CD4-positive, CD25-positive, alpha-beta regulatory T cell (primary cell): Measurements from ENCODE around the gene KCNQ1. TPM values are rescaled to one million over a fixed set of nuclear protein-coding genes. Genes with fewer than 3 reads are reported as not detected.

ENCODE experiments used
- ATAC-seq, 2 donors: fragments of 150-1000 bp; cut with Tn5 transposase; one replicate each; pipeline ENCODE4 v1.10.0; 2021; ENCODE audit warnings: low read depth in 2 of 2, moderate number of reproducible peaks in 2 of 2, moderate library complexity in 1 of 2
- DNase-seq, 3 donors: peaks; one replicate each; pipeline versions ENCODE4 v3.0.0 to v3.0.0-alpha.2; 2012 to 2022; ENCODE audit warnings: mixed read lengths in 1 of 3
- H3K27ac ChIP-seq: one replicate; pipeline ENCODE4 v1.7.0; 2013; ENCODE audit warnings: mild to moderate bottlenecking, low read length; ENCODE audit not compliant: insufficient read depth, poor library complexity, severe bottlenecking
- H3K27me3 ChIP-seq: one replicate; pipeline ENCODE4 v1.7.0; 2013; ENCODE audit warnings: low read length; ENCODE audit not compliant: control insufficient read depth, insufficient read depth
- H3K36me3 ChIP-seq: one replicate; pipeline ENCODE4 v1.7.0; 2013; ENCODE audit warnings: mild to moderate bottlenecking, low read length, moderate library complexity; ENCODE audit not compliant: control insufficient read depth, insufficient read depth
- H3K4me1 ChIP-seq: 2 replicates; pipeline ENCODE4 v1.7.0; 2013; ENCODE audit warnings: mild to moderate bottlenecking, low read length; ENCODE audit not compliant: insufficient read depth, control insufficient read depth, poor library complexity, severe bottlenecking
- H3K4me3 ChIP-seq: one replicate; pipeline ENCODE4 v1.7.0; 2013; ENCODE audit warnings: low read depth, mild to moderate bottlenecking, low read length, moderate library complexity
- H3K9me3 ChIP-seq, 2 experiments: 1 replicate in 1 of 2; 2 replicates in 1 of 2; pipeline ENCODE4 v1.7.0; 2013; ENCODE audit warnings: low read length in 2 of 2, mild to moderate bottlenecking in 1 of 2, moderate library complexity in 1 of 2; ENCODE audit not compliant: control insufficient read depth in 2 of 2
- H3K27ac Mint-ChIP-seq, 3 donors: one replicate each; pipeline ENCODE4 v1.8.0; 2020 to 2022; ENCODE audit warnings: mild to moderate bottlenecking in 3 of 3, mixed read lengths in 3 of 3, moderate library complexity in 2 of 3
- H3K27me3 Mint-ChIP-seq: one replicate; pipeline ENCODE4 v1.8.0; 2022; ENCODE audit warnings: mild to moderate bottlenecking, mixed read lengths
- H3K36me3 Mint-ChIP-seq: one replicate; pipeline ENCODE4 v1.8.0; 2020; ENCODE audit warnings: mixed read lengths
- H3K4me1 Mint-ChIP-seq, 4 donors: one replicate each; pipeline ENCODE4 v1.8.0; 2020 to 2022; ENCODE audit warnings: mixed read lengths in 4 of 4, mild to moderate bottlenecking in 1 of 4
- H3K4me3 Mint-ChIP-seq, 4 donors: one replicate each; pipeline ENCODE4 v1.8.0; 2020 to 2022; ENCODE audit warnings: mild to moderate bottlenecking in 4 of 4, mixed read lengths in 4 of 4, moderate library complexity in 3 of 4
- H3K9me3 Mint-ChIP-seq, 7 donors: one replicate each; pipeline ENCODE4 v1.8.0; 2020 to 2022; ENCODE audit warnings: mixed read lengths in 7 of 7, mild to moderate bottlenecking in 3 of 7, moderate library complexity in 2 of 7
- polyA plus RNA-seq, 4 donors: library from polyadenylated mRNA; unstranded; fragments of 300-500 nt; fragmentation: Illumina TruSeq; gene quantifications; one replicate each; pipeline ENCODE4 v1.2.3, GENCODE V29; 2021
- total RNA-seq: library from RNA; stranded (reverse); gene quantifications from one replicate; pipeline ENCODE4 v1.2.3, GENCODE V29; 2022

The KCNQ1 gene
- total and polyA plus RNA-seq, 5 donors from 2014 or later: 5.5 to 13.4 (median 6.8) TPM

DNA sequence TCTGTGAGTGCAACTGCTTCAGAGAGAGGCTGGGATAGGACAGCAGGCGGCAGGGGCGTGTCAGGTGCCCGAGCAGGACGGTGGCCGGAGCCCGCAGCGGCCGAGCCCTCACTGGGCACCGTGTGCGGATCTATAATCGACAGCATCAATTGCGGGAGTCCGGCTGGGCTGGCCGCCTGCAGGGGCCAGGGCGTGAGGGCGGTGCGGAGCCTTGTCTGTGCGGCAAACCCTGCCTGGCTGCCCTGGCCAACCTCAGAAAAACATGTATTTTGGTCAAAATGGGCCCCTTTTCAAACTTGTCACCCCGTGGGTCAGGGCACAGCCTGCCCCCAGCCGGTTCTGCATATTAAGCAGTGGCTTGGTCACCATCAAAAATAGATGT lies 346.3 kb downstream of the KCNQ1 start:
- Histone ChIP-seq H3K27me3 (no peaks in the 10 kb centered on the region), H3K27ac (no peak overlapping the region), H3K36me3 (no peaks in the 10 kb centered on the region), H3K4me1 (no peaks in the 10 kb centered on the region), H3K9me3 (no peaks in the 10 kb centered on the region), H3K4me3 (no peak overlapping the region)
- peaks cover 0 to 5% (median 0%) of the 10 kb centered on the region in 4 donors for H3K4me1 Mint-ChIP-seq
- H3K9me3 Mint-ChIP-seq: no peaks in the 10 kb centered on the region
- no peaks in the 10 kb centered on the region for H3K27me3 Mint-ChIP-seq
- ATAC-seq (no peak), DNase-seq (peak in 1 of 3 donors; percentile 0)
- no peak overlapping the region for H3K27ac Mint-ChIP-seq
- peaks cover 10% of the 10 kb centered on the region for H3K36me3 Mint-ChIP-seq
- peak overlapping the region in 2 of 4 donors; percentile 4 to 16 for H3K4me3 Mint-ChIP-seq

DNA sequence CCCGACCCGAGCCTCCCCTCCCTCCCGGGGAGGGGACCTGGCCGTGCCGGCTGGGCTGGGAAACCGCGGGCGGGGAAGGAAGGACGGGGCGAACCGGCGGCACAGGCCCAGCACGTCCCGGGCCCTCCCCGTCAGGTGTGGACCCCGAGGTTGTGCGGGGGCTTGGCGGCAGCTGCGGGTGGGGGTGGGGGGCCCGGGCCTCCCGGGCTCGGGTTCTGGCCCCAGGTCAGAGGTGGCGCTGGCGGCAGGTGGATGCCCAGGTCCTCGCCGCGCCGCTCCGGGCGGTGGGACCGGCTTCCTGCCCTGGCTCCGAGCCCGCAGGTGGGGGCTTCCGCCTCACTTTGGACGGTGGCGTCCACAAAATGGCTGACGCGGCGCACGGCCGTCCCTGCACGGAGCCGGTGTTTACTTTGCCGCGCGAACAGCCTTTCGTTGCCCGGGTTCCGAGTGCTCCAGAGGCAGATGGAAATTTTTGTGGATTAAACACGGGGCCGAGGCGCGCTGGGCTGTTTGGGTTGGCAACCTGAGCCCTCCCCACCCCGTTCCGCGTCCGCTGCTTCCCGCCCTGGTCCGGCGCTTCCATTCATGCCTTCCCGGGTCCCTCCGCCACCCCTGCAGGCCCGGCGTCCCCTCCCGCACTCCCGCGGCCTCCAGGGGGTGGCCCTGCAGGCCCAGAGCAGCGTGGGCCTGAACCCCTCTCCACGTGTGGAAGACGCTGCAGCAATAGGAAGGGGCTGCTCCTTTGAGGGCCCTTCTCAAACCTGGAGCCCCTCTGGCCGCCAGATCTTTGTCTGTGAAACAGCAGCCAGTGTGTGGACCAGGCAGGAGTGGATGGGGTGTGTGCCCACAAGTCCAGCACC lies 346.9 kb downstream of the KCNQ1 start:
- no peaks in the 10 kb centered on the region for H3K9me3 ChIP-seq
- Mint-ChIP-seq H3K36me3 (peaks cover 10% of the 10 kb centered on the region), H3K27me3 (no peaks in the 10 kb centered on the region), H3K27ac (peak overlapping the region in 1 of 3 donors; percentile 73), H3K4me1 (peaks cover 0 to 5% (median 0%) of the 10 kb centered on the region in 4 donors), H3K4me3 (peak overlapping the region in 2 of 4 donors; percentile 63 to 75), H3K9me3 (no peaks in the 10 kb centered on the region)
- ATAC-seq (peak; percentile 38 to 70), DNase-seq (peak; percentile 1 to 26 (median 26))
- H3K27me3 ChIP-seq: no peaks in the 10 kb centered on the region
- no peak overlapping the region for H3K27ac ChIP-seq
- no peak overlapping the region for H3K4me3 ChIP-seq
- H3K4me1 ChIP-seq: no peaks in the 10 kb centered on the region
- H3K36me3 ChIP-seq: no peaks in the 10 kb centered on the region

GRCh38 chr11:2792381-2793250 lies 347.8 kb downstream of the KCNQ1 start:
- H3K27me3 Mint-ChIP-seq: no peaks in the 10 kb centered on the region
- no peaks in the 10 kb centered on the region for H3K27me3 ChIP-seq
- H3K27ac ChIP-seq: no peak overlapping the region
- peaks cover 0 to 5% (median 0%) of the 10 kb centered on the region in 4 donors for H3K4me1 Mint-ChIP-seq
- ATAC-seq (no peak), DNase-seq (no peak)
- H3K9me3 Mint-ChIP-seq: no peaks in the 10 kb centered on the region
- no peak overlapping the region for H3K4me3 ChIP-seq
- no peaks in the 10 kb centered on the region for H3K36me3 ChIP-seq
- peaks cover 10% of the 10 kb centered on the region for H3K36me3 Mint-ChIP-seq
- no peaks in the 10 kb centered on the region for H3K4me1 ChIP-seq
- no peaks in the 10 kb centered on the region for H3K9me3 ChIP-seq
- no peak overlapping the region for H3K27ac Mint-ChIP-seq
- peak overlapping the region in 2 of 4 donors; percentile 63 to 75 for H3K4me3 Mint-ChIP-seq

DNA sequence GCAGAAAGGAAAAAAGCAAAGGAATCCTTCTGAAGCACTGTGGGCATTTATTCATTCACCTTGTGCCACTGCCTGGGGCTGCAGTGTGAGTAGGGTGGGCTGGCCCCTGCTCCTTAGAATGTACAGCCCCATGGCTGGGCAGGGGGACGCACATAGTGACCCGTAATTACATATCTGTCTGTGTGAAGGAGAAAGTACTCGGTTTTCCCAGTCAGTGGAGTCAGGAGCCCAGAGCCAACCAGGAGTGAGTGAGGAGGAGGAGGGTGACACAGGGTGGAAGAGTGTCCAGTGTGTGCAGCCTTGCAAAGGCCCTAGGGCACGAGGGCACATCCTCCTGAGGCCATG lies 348.9 kb downstream of the KCNQ1 start:
- H3K9me3 ChIP-seq: no peaks in the 10 kb centered on the region
- H3K4me1 ChIP-seq: no peaks in the 10 kb centered on the region
- Mint-ChIP-seq H3K9me3 (no peaks in the 10 kb centered on the region), H3K27ac (no peak overlapping the region), H3K27me3 (no peaks in the 10 kb centered on the region), H3K4me3 (peak overlapping the region in 1 of 4 donors; percentile 57), H3K4me1 (peaks cover 0 to 5% (median 0%) of the 10 kb centered on the region in 4 donors), H3K36me3 (peaks cover 12% of the 10 kb centered on the region)
- H3K27ac ChIP-seq: no peak overlapping the region
- DNase-seq (no peak), ATAC-seq (no peak)
- H3K27me3 ChIP-seq: no peaks in the 10 kb centered on the region
- no peak overlapping the region for H3K4me3 ChIP-seq
- H3K36me3 ChIP-seq: no peaks in the 10 kb centered on the region

DNA sequence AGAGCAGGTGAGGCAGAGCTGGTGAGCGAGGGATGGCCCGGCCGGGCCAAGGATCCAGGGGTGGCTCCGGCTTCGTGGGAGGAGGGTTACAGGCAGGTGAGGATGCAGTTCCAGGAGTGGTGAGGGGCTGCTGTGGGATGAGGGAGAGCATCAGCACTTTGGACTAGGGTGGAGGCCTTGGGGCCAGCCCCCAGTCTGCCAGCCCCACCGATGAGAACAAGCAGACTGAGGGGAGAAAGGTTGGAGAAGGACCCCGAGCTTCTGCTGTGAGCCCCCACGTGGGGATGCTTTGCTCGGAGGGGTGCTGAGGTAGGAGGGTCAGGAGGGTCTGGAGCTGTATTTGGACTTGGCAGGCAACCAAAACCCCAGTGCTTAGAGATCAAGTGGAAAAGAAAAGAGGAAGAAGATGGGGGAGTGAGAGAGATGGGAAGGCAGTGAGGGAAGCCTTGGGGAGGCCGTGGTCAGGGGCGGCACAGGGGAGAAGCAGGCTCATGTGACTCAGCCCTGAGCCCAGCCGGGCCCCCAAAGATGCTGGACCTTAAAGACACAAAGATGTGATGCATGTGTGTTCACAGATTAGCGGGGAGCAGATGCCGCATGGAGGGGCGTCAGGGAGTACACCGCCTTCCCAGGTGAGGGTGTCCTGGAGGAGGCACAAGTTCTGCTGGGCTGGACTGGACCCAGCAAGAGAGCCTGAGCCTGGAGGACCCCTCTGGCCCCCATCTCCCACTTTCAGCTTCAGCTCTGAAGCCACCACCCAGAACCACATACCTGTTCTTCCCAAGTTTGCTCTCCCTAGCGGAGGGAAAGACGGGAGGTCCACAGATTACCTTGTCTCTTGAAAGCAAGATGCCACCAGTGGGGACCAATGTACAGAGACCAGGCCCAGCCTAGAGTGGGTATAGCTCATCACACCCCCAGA lies 349.5 kb downstream of the KCNQ1 start:
- no peak for DNase-seq
- Histone ChIP-seq H3K27me3 (no peaks in the 10 kb centered on the region), H3K27ac (no peak overlapping the region), H3K4me1 (no peaks in the 10 kb centered on the region), H3K9me3 (no peaks in the 10 kb centered on the region), H3K4me3 (no peak overlapping the region), H3K36me3 (no peaks in the 10 kb centered on the region)
- Mint-ChIP-seq H3K36me3 (peaks cover 14% of the 10 kb centered on the region), H3K27me3 (no peaks in the 10 kb centered on the region), H3K4me1 (peaks cover 0 to 5% (median 0%) of the 10 kb centered on the region in 4 donors), H3K27ac (peak overlapping the region in 2 of 3 donors; percentile 23 to 55), H3K9me3 (no peaks in the 10 kb centered on the region), H3K4me3 (no peak overlapping the region)
- ATAC-seq: no peak

DNA sequence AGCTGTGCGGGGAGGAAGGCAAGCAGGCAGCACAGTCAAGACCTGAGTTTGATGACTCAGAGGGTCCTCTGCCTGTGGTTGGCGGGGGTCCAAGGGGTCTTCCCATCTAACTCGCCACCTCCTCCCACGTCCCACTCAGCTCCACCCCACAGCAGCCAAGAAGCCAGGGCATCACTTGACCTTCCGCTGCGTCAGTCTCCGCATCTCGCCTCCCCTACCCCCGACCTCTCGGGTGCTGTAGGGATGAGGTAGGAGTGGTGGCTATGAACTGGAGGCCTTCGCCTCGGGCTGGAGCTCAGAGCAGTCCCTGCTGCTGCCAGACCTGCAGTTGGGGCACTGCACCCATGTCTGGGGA lies 350.1 kb downstream of the KCNQ1 start:
- ATAC-seq (no peak), DNase-seq (no peak)
- Mint-ChIP-seq H3K4me3 (no peak overlapping the region), H3K36me3 (peaks cover 14% of the 10 kb centered on the region), H3K27ac (peak overlapping the region in 1 of 3 donors; percentile 31), H3K9me3 (no peaks in the 10 kb centered on the region), H3K4me1 (peaks cover 0 to 5% (median 0%) of the 10 kb centered on the region in 4 donors), H3K27me3 (no peaks in the 10 kb centered on the region)
- Histone ChIP-seq H3K4me3 (no peak overlapping the region), H3K4me1 (no peaks in the 10 kb centered on the region), H3K27ac (no peak overlapping the region), H3K9me3 (no peaks in the 10 kb centered on the region), H3K36me3 (no peaks in the 10 kb centered on the region), H3K27me3 (no peaks in the 10 kb centered on the region)

- no peaks in the 10 kb centered on the region for H3K27me3 Mint-ChIP-seq
These were observed 350.7 kb downstream of the KCNQ1 start for GRCh38 chr11:2795491-2795991.

More at GRCh38 chr11:2795491-2795991, 350.7 kb downstream of the KCNQ1 start:
- Mint-ChIP-seq H3K9me3 (no peaks in the 10 kb centered on the region), H3K27ac (no peak overlapping the region), H3K36me3 (peaks cover 14% of the 10 kb centered on the region), H3K4me3 (no peak overlapping the region), H3K4me1 (peaks cover 0 to 5% (median 0%) of the 10 kb centered on the region in 4 donors)
- H3K36me3 ChIP-seq: no peaks in the 10 kb centered on the region
- no peaks in the 10 kb centered on the region for H3K4me1 ChIP-seq
- ATAC-seq: no peak
- H3K27ac ChIP-seq: no peak overlapping the region
- H3K9me3 ChIP-seq: no peaks in the 10 kb centered on the region
- no peak for DNase-seq
- H3K27me3 ChIP-seq: no peaks in the 10 kb centered on the region
- H3K4me3 ChIP-seq: no peak overlapping the region
